CD4-positive, alpha-beta T cell treated with Interleukin-6 at 100 ng/mL for 8 hours (primary cell): ENCODE results near the gene SEMA4B.
"Not testable (repeated sequence)": the region's sequence is repeated elsewhere in the genome, so short reads cannot be mapped to it uniquely, and the experiment has no call there.

Experiments
- DNase-seq: peaks from one replicate; pipeline ENCODE4 v3.0.0-alpha.2; 2020; ENCODE audit warnings: mixed read lengths, low spot score

The SEMA4B gene

GRCh38 chr15:90261811-90262210 lies 60.7 kb downstream of the SEMA4B start:
- DNase-seq, result no peak

DNA sequence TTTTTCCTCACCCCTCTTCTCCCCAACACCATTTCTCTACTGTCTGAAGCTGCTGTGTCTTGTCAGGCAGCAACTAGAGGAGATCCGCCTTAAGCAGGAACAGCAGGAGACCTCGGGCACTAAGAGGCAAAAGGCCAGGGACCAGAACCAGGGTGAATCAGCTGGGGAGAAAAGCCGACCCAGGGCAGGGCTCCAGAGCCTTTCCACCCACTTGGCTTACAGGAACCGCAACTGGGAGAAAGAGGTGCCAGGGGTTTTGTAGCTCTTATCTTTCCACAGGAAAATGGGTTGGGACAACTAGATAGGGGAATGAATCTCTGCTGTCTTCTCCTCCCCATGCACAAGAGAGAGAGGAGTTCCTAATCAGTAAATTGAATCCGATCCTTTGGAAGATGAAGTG lies 61.3 kb downstream of the SEMA4B start:
- no peak for DNase-seq

- DNase-seq, result peak; percentile 15
Measured at GRCh38 chr15:90264671-90265070, 63.5 kb downstream of the SEMA4B start.

- DNase-seq, result peak; percentile 89
Measured at GRCh38 chr15:90265271-90266060, 64.3 kb downstream of the SEMA4B start, which contains the start of gene NGRN. Gene NGRN, plus strand, starts transcription at chr15:90265672. Its CDS starts 41 bp downstream, at chr15:90265713.

GRCh38 chr15:90266061-90266431 lies 64.9 kb downstream of the SEMA4B start:
- peak; percentile 22 for DNase-seq

GRCh38 chr15:90266485-90266884 lies 65.4 kb downstream of the SEMA4B start:
- DNase-seq, result no peak

GRCh38 chr15:90268415-90268814 lies 67.3 kb downstream of the SEMA4B start:
- no peak for DNase-seq

DNA sequence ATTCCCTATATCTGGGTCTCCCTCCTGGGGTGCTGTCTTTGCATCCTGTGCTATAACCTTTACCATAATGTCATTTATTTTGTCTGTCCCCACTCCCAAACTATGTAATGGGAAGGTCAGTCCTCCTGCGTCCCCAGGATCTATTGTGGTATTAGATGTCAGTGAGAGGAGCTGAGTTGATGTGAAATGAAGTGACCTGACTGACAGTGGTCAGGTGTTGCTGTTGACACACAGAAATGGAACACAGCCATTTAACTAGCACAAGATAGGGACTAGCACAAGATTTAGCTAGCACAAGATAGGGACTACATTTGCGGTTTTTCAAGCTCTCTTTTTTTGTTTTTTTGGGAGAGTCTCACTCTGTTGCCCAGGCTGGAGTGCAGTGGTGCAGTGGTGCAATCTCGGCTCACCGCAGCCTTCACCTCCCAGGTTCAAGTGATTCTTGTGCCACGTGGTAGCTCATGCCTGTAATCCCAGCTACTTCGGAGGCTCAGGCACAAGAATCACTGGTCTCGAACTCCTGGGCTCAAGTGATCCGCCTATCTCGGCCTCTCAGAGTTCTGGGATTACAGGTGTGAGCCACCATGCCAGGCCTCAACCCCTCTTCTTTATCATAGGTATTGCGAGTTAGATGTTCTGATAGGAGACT lies 69.5 kb downstream of the SEMA4B start:
- no peak for DNase-seq

DNA sequence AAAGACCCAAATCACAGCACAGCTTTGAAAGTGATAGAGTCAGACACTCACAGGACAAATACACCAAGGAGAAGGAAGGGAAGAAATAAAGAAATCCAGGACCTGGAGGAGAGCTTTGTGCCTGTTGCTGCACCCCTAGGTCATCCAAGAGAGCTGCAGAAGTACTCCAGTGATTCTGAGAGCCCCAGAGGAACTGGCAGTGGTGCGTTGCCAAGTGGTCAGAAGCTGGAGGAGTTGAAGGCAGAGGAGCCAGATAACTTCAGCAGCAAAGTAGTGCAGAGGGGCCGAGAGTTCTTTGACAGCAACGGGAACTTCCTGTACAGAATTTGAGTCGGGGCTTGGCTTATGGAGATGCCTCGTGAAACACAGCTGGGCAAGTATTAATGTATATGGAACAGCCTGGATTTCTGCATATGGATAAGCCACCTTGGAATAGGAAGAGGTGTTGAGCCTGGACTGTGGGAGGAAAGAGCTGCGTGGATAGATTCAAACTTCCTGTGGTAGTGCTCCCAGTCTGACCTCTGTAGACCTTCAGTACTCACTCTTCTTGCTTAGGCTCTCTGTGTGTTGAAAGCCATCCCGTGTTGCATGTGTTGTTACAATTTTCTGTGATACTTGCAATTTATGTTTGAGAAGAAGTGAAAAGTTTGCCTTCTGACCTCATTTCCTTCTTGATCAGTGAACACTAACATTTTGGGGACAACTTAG lies 70.5 kb downstream of the SEMA4B start:
- no peak for DNase-seq

DNA sequence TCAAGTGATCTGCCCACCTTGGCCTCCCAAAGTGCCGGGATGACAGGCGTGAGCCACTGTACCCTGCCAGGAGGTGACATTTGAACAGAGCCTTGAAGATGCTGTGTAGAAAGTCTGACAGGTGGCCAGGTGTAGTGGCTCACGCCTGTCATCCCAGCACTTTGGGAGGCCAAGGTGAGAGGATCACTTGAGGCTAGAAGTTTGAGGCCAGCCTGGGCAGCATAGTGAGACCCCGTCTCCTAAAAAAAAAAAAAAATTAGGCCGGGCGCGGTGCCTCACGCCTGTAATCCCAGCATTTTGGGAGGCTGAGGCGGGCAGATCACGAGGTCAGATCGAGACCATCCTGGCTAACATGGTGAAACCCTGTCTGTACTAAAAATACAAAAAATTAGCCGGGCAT lies 77.3 kb downstream of the SEMA4B start:
- DNase-seq, result not testable (repeated sequence)
